ENCODE results near the gene EDC3.
A peak's percentile ranks its signal among the peaks of the same experiment; 100 is the strongest.

The EDC3 gene

GRCh38 chr15:74624020-74624602, 71.7 kb downstream of the EDC3 start:
- Mint-ChIP-seq H3K4me3 (no peak overlapping the region), H3K9me3 (no peaks in the 10 kb centered on the region), H3K27ac (no peak overlapping the region), H3K27me3 (ENCODE audit: low read depth, poor library complexity) (peaks cover 3% of the 10 kb centered on the region), H3K36me3 (ENCODE audit: low read depth) (peaks cover 67% of the 10 kb centered on the region), H3K4me1 (peaks cover 17% of the 10 kb centered on the region)
- DNase-seq = no peak
- TF ChIP-seq CTCF (IDR thresholded peaks at IDR 0.05) = no peak

- Mint-ChIP-seq H3K9me3 (no peaks in the 10 kb centered on the region), H3K27ac (no peak overlapping the region), H3K4me3 (no peak overlapping the region), H3K4me1 (peaks cover 27% of the 10 kb centered on the region), H3K36me3 (ENCODE audit: low read depth) (peaks cover 53% of the 10 kb centered on the region), H3K27me3 (ENCODE audit: low read depth, poor library complexity) (peaks cover 5% of the 10 kb centered on the region)
- DNase-seq = no peak
- no peak for TF ChIP-seq CTCF (IDR thresholded peaks at IDR 0.05)
These were observed 73.1 kb downstream of the EDC3 start for GRCh38 chr15:74622758-74623157.

- Mint-ChIP-seq H3K4me1 (peaks cover 35% of the 10 kb centered on the region), H3K36me3 (ENCODE audit: low read depth) (peaks cover 53% of the 10 kb centered on the region), H3K27ac (peak overlapping the region; percentile 69), H3K4me3 (no peak overlapping the region), H3K27me3 (ENCODE audit: low read depth, poor library complexity) (peaks cover 6% of the 10 kb centered on the region), H3K9me3 (no peaks in the 10 kb centered on the region)
- DNase-seq = peak; percentile 36
- TF ChIP-seq CTCF (IDR thresholded peaks at IDR 0.05) = no peak
These were observed 73.9 kb downstream of the EDC3 start for GRCh38 chr15:74621936-74622335.

- DNase-seq = no peak
- peaks cover 53% of the 10 kb centered on the region for H3K36me3 Mint-ChIP-seq (ENCODE audit: low read depth)
These were observed 74.3 kb downstream of the EDC3 start for GRCh38 chr15:74621546-74621920.

GRCh38 chr15:74620636-74621545, 74.9 kb downstream of the EDC3 start:
- Mint-ChIP-seq H3K27me3 (ENCODE audit: low read depth, poor library complexity) (peaks cover 6% of the 10 kb centered on the region), H3K4me1 (peaks cover 42% of the 10 kb centered on the region), H3K27ac (peak overlapping the region; percentile 70), H3K36me3 (ENCODE audit: low read depth) (peaks cover 52% of the 10 kb centered on the region), H3K9me3 (no peaks in the 10 kb centered on the region), H3K4me3 (no peak overlapping the region)
- DNase-seq = peak; percentile 68
- TF ChIP-seq CTCF (IDR thresholded peaks at IDR 0.05) = peak; percentile 71

More at GRCh38 chr15:74621546-74621920, 74.3 kb downstream of the EDC3 start:
- Mint-ChIP-seq H3K27me3 (ENCODE audit: low read depth, poor library complexity) (peaks cover 6% of the 10 kb centered on the region), H3K9me3 (no peaks in the 10 kb centered on the region), H3K4me3 (no peak overlapping the region), H3K4me1 (peaks cover 39% of the 10 kb centered on the region), H3K27ac (peak overlapping the region; percentile 69)
- no peak for TF ChIP-seq CTCF (IDR thresholded peaks at IDR 0.05)

Measured in nephron progenitor cell (in vitro differentiated cells).